Lower lobe of right lung (tissue), 2 donors: ENCODE data around the gene MYLK2. TPM values are rescaled to one million over a fixed set of nuclear protein-coding genes. Genes with fewer than 3 reads are reported as not detected.
A peak's percentile ranks its signal among the peaks of the same experiment; 100 is the strongest.

ENCODE experiments used
- ATAC-seq, 2 donors: fragments of 200-7000 bp; cut with Tn5 transposase; one replicate each; pipeline ENCODE4 v1.9.1; 2020 to 2022; ENCODE audit warnings: mild to moderate bottlenecking in 2 of 2, moderate library complexity in 2 of 2
- DNase-seq: peaks from one replicate; pipeline ENCODE4 v3.0.0-alpha.2; 2020
- H3K27ac ChIP-seq: fragments of 200-600 bp; one replicate; pipeline ENCODE4 v1.8.0; 2022
- H3K27me3 ChIP-seq: fragments of 200-600 bp; one replicate; pipeline ENCODE4 v1.8.0; 2022; ENCODE audit warnings: low read depth
- H3K36me3 ChIP-seq: fragments of 200-600 bp; one replicate; pipeline ENCODE4 v1.8.0; 2022; ENCODE audit warnings: mild to moderate bottlenecking
- H3K4me1 ChIP-seq: fragments of 200-600 bp; one replicate; pipeline ENCODE4 v1.8.0; 2022
- H3K4me3 ChIP-seq: fragments of 200-600 bp; one replicate; pipeline ENCODE4 v1.8.0; 2022; ENCODE audit warnings: mild to moderate bottlenecking
- H3K9me3 ChIP-seq: fragments of 200-600 bp; one replicate; pipeline ENCODE4 v1.8.0; 2022
- intact Hi-C: fragments of 100-400 bp; cut with DNase I; formaldehyde crosslinking; loops from one replicate; pipeline ENCODE4 v1.11.0; 2022
- total RNA-seq: library from RNA; stranded (reverse); fragmentation: NEBNext Ultra II Directional; extraction: Animal tissue kit (Norgen Biotek cat#: 25700); gene quantifications from one replicate; pipeline ENCODE4 v1.2.1, GENCODE V29; 2021
- TF ChIP-seq, protein P1 (sequence below): fragments of 200-600 bp; IDR thresholded peaks from one replicate; pipeline ENCODE4 v1.8.0; 2022; ENCODE audit warnings: antibody characterized with exemption, mild to moderate bottlenecking
- donor health status: DM: no; HTN: yes; CAD: no; lungs with severe emphysema.

Gene MYLK2
- total RNA-seq, 1 donor from 2014 or later: not detected

GRCh38 chr20:31821427-31821826 lies 2.3 kb downstream of the MYLK2 start:
- intact Hi-C loops: no loop called here
- no peak for DNase-seq
- no peak for ATAC-seq
- Histone ChIP-seq H3K4me1 (peaks cover 10% of the 10 kb centered on the region), H3K4me3 (no peak overlapping the region), H3K36me3 (no peaks in the 10 kb centered on the region), H3K9me3 (no peaks in the 10 kb centered on the region), H3K27ac (no peak overlapping the region), H3K27me3 (no peaks in the 10 kb centered on the region)
- TF ChIP-seq, protein P1, sequence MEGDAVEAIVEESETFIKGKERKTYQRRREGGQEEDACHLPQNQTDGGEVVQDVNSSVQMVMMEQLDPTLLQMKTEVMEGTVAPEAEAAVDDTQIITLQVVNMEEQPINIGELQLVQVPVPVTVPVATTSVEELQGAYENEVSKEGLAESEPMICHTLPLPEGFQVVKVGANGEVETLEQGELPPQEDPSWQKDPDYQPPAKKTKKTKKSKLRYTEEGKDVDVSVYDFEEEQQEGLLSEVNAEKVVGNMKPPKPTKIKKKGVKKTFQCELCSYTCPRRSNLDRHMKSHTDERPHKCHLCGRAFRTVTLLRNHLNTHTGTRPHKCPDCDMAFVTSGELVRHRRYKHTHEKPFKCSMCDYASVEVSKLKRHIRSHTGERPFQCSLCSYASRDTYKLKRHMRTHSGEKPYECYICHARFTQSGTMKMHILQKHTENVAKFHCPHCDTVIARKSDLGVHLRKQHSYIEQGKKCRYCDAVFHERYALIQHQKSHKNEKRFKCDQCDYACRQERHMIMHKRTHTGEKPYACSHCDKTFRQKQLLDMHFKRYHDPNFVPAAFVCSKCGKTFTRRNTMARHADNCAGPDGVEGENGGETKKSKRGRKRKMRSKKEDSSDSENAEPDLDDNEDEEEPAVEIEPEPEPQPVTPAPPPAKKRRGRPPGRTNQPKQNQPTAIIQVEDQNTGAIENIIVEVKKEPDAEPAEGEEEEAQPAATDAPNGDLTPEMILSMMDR: no peak

- peaks cover 10% of the 10 kb centered on the region for H3K4me1 ChIP-seq
- H3K9me3 ChIP-seq: no peaks in the 10 kb centered on the region
- no peak overlapping the region for H3K27ac ChIP-seq
- H3K4me3 ChIP-seq: peak overlapping the region; percentile 14
- DNase-seq (peak; percentile 85), ATAC-seq (peak; percentile 89)
- TF ChIP-seq, protein P1: peak; percentile 99
- intact Hi-C loops: no loop called here
- H3K36me3 ChIP-seq: no peaks in the 10 kb centered on the region
- H3K27me3 ChIP-seq: no peaks in the 10 kb centered on the region
These were observed 3.5 kb downstream of the MYLK2 start for GRCh38 chr20:31822421-31823330.

GRCh38 chr20:31823360-31824124 lies 4.4 kb downstream of the MYLK2 start:
- Histone ChIP-seq H3K36me3 (no peaks in the 10 kb centered on the region), H3K9me3 (no peaks in the 10 kb centered on the region), H3K4me3 (no peak overlapping the region), H3K27ac (no peak overlapping the region), H3K4me1 (peaks cover 10% of the 10 kb centered on the region), H3K27me3 (no peaks in the 10 kb centered on the region)
- ATAC-seq (no peak), DNase-seq (no peak)
- intact Hi-C loops: no loop called here
- TF ChIP-seq, protein P1: no peak

DNA sequence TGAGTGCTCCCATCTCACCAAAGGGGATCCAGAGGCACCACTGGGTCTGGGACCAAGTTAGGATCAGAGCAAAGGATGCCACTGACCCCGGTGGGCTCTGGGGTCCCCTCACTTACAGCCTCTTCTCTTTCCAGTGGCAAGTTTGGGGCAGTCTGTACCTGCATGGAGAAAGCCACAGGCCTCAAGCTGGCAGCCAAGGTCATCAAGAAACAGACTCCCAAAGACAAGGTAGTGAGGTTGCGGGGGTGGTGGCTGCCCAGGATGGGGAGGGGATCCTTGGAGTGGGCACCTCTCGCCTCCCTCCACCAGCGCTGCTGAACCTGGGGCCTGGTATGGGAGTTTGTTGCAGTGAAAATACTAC lies 4.9 kb downstream of the MYLK2 start:
- H3K4me1 ChIP-seq: peaks cover 10% of the 10 kb centered on the region
- TF ChIP-seq, protein P1: no peak
- H3K27me3 ChIP-seq: no peaks in the 10 kb centered on the region
- ATAC-seq (no peak), DNase-seq (no peak)
- H3K27ac ChIP-seq: no peak overlapping the region
- intact Hi-C loops: no loop called here
- H3K36me3 ChIP-seq: no peaks in the 10 kb centered on the region
- H3K4me3 ChIP-seq: no peak overlapping the region
- no peaks in the 10 kb centered on the region for H3K9me3 ChIP-seq

GRCh38 chr20:31824554-31825313 lies 5.6 kb downstream of the MYLK2 start:
- Histone ChIP-seq H3K4me1 (peaks cover 10% of the 10 kb centered on the region), H3K27me3 (no peaks in the 10 kb centered on the region), H3K27ac (no peak overlapping the region), H3K36me3 (no peaks in the 10 kb centered on the region), H3K4me3 (no peak overlapping the region), H3K9me3 (no peaks in the 10 kb centered on the region)
- DNase-seq (no peak), ATAC-seq (no peak)
- intact Hi-C loops: no loop called here
- TF ChIP-seq, protein P1: no peak
